ENCODE measurements around the gene COX19.
"Not testable (repeated sequence)": the region's sequence is repeated elsewhere in the genome, so short reads cannot be mapped to it uniquely, and the experiment has no call there.

COX19 gene

GRCh38 chr7:945147-945555 lies 30.2 kb downstream of the COX19 start:
- no peak for TF ChIP-seq CTCF (IDR thresholded peaks at IDR 0.05; ENCODE audit: control insufficient read depth, extremely low read depth, insufficient read depth)
- DNase-seq (ENCODE audit: low read depth) = no peak
- no peak overlapping the region for H3K4me3 ChIP-seq (ENCODE audit: low read depth, low read length)

GRCh38 chr7:944744-945143 lies 30.6 kb downstream of the COX19 start:
- no peak overlapping the region for H3K4me3 ChIP-seq (ENCODE audit: low read depth, low read length)
- DNase-seq (ENCODE audit: low read depth) = no peak
- no peak for TF ChIP-seq CTCF (IDR thresholded peaks at IDR 0.05; ENCODE audit: control insufficient read depth, extremely low read depth, insufficient read depth)

GRCh38 chr7:943793-944192 lies 31.6 kb downstream of the COX19 start:
- DNase-seq (ENCODE audit: low read depth); H3K4me3 ChIP-seq (ENCODE audit: low read depth, low read length): not testable (repeated sequence)

- no peak for DNase-seq (ENCODE audit: low read depth)
- no peak for TF ChIP-seq CTCF (IDR thresholded peaks at IDR 0.05; ENCODE audit: control insufficient read depth, extremely low read depth, insufficient read depth)
- H3K4me3 ChIP-seq (ENCODE audit: low read depth, low read length) = no peak overlapping the region
Measured at GRCh38 chr7:940599-941408, 34.5 kb downstream of the COX19 start.

- no peak for TF ChIP-seq CTCF (IDR thresholded peaks at IDR 0.05; ENCODE audit: control insufficient read depth, extremely low read depth, insufficient read depth)
- H3K4me3 ChIP-seq (ENCODE audit: low read depth, low read length) = no peak overlapping the region
- no peak for DNase-seq (ENCODE audit: low read depth)
Measured at GRCh38 chr7:939843-940242, 35.5 kb downstream of the COX19 start.

- no peak for TF ChIP-seq CTCF (IDR thresholded peaks at IDR 0.05; ENCODE audit: control insufficient read depth, extremely low read depth, insufficient read depth)
- no peak overlapping the region for H3K4me3 ChIP-seq (ENCODE audit: low read depth, low read length)
- no peak for DNase-seq (ENCODE audit: low read depth)
Measured at GRCh38 chr7:938546-939185, 36.7 kb downstream of the COX19 start.

GRCh38 chr7:937856-938484 lies 37.4 kb downstream of the COX19 start:
- TF ChIP-seq CTCF (IDR thresholded peaks at IDR 0.05; ENCODE audit: control insufficient read depth, extremely low read depth, insufficient read depth) = no peak
- H3K4me3 ChIP-seq (ENCODE audit: low read depth, low read length) = no peak overlapping the region
- no peak for DNase-seq (ENCODE audit: low read depth)
